GM12872 (cell line): Measurements from ENCODE around the gene CD8A.

Experiments used
- CTCF ChIP-seq: IDR thresholded peaks from 3 replicates; pipeline ENCODE4 v1.5.1; 2011; ENCODE audit warnings: low read depth, mild to moderate bottlenecking, low read length, moderate library complexity; ENCODE audit not compliant: insufficient read depth

Gene CD8A

GRCh38 chr2:86786001-86786536 lies 4.6 kb downstream of the CD8A start:
- no peak for TF ChIP-seq CTCF

- no peak for TF ChIP-seq CTCF
Measured at GRCh38 chr2:86785456-86785855, 5.3 kb downstream of the CD8A start.

GRCh38 chr2:86783615-86784339 lies 6.9 kb downstream of the CD8A start:
- no peak for TF ChIP-seq CTCF

- TF ChIP-seq CTCF = no peak
Measured at GRCh38 chr2:86782748-86783147, 8.0 kb downstream of the CD8A start.

- no peak for TF ChIP-seq CTCF
Measured at GRCh38 chr2:86781363-86781762, 9.3 kb downstream of the CD8A start.

GRCh38 chr2:86779971-86780370 lies 10.7 kb downstream of the CD8A start:
- TF ChIP-seq CTCF = no peak

GRCh38 chr2:86778957-86779356 lies 11.8 kb downstream of the CD8A start:
- TF ChIP-seq CTCF = no peak
